ENCODE measurements around the gene ARHGAP22.

The ARHGAP22 gene

DNA sequence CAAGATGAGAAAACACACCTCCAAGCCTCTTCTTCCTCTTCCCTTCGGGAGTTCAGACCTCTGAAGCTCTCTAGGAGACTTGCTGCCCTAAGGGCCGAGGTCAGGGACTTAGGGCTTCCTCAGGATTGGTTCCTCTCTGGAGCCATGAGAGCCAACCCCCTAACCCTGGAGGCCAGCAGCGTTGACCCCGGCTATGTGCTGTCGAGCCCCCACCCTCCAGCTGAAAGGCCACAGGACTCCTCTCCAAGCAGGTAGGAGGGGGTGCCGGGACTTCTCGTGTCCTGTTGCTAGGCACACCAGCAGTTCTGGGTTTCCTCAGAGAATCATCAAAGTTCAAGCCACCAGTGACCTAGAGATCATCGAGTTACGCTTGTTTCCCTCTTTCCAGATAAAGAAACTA is 87.4 kb downstream of the ARHGAP22 start:
- H3K4me3 ChIP-seq (replicated peaks; ENCODE audit: low read depth, low read length) = no peak overlapping the region
- TF ChIP-seq CTCF (IDR thresholded peaks at IDR 0.05; ENCODE audit: low read depth, low read length, missing control alignments) = no peak
- no peak for DNase-seq (ENCODE audit: extremely low read depth, low read depth)

- no peak for DNase-seq (ENCODE audit: extremely low read depth, low read depth)
- no peak for TF ChIP-seq CTCF (IDR thresholded peaks at IDR 0.05; ENCODE audit: low read depth, low read length, missing control alignments)
- H3K4me3 ChIP-seq (replicated peaks; ENCODE audit: low read depth, low read length) = no peak overlapping the region
Measured at GRCh38 chr10:48516911-48517310, 88.0 kb downstream of the ARHGAP22 start.

DNA sequence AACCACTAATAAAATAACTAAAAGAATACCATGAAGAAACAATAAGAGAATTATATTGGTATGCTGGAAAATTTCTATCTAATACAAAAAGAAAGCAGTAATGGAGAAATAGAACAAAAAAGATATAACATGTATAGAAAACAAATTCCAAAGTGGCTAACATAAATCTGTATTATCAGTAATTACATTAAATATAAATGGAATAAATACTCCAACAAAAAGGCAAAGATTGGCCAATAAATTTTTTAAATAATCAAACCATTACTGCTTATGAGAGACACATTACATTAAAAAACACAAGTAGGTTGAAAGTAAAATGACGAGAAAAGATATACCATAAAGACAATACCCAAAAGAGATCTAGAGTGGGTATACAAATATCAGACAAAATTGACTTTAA is 90.0 kb downstream of the ARHGAP22 start:
- DNase-seq (ENCODE audit: extremely low read depth, low read depth) = no peak
- TF ChIP-seq CTCF (IDR thresholded peaks at IDR 0.05; ENCODE audit: low read depth, low read length, missing control alignments) = no peak
- no peak overlapping the region for H3K4me3 ChIP-seq (replicated peaks; ENCODE audit: low read depth, low read length)

- no peak overlapping the region for H3K4me3 ChIP-seq (replicated peaks; ENCODE audit: low read depth, low read length)
- no peak for DNase-seq (ENCODE audit: extremely low read depth, low read depth)
- no peak for TF ChIP-seq CTCF (IDR thresholded peaks at IDR 0.05; ENCODE audit: low read depth, low read length, missing control alignments)
Measured at GRCh38 chr10:48514255-48514654, 90.6 kb downstream of the ARHGAP22 start.

- TF ChIP-seq CTCF (IDR thresholded peaks at IDR 0.05; ENCODE audit: low read depth, low read length, missing control alignments) = no peak
- DNase-seq (ENCODE audit: extremely low read depth, low read depth) = no peak
- H3K4me3 ChIP-seq (replicated peaks; ENCODE audit: low read depth, low read length) = no peak overlapping the region
Measured at GRCh38 chr10:48512861-48513260, 92.0 kb downstream of the ARHGAP22 start.

DNA sequence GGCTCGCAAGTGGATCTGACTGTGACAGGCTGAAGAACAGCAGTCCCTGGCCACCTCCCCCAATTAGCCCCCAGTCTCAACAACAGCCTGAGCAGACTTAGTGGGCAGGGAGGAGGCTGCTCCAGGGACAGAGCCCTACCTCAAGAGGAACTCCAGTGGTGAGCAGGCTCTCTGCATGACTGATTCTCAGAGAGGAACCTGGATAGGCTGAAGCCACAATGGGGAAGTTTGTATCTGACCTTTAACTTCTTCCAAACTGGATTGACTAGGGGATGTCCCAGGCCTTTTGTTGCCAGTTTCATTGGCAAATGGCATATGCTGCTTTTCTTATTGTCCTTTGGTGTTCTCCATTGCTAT is 93.0 kb downstream of the ARHGAP22 start:
- no peak for TF ChIP-seq CTCF (IDR thresholded peaks at IDR 0.05; ENCODE audit: low read depth, low read length, missing control alignments)
- H3K4me3 ChIP-seq (replicated peaks; ENCODE audit: low read depth, low read length) = no peak overlapping the region
- DNase-seq (ENCODE audit: extremely low read depth, low read depth) = no peak

GRCh38 chr10:48511066-48511874 is 93.6 kb downstream of the ARHGAP22 start:
- H3K4me3 ChIP-seq (replicated peaks; ENCODE audit: low read depth, low read length) = no peak overlapping the region

More at GRCh38 chr10:48511066-48511874, 93.6 kb downstream of the ARHGAP22 start:
- no peak for TF ChIP-seq CTCF (IDR thresholded peaks at IDR 0.05; ENCODE audit: low read depth, low read length, missing control alignments)
- no peak for DNase-seq (ENCODE audit: extremely low read depth, low read depth)

Measured in HFF-Myc (cell line).